ENCODE results near the gene CCDC39. TPM values are rescaled to one million over a fixed set of nuclear protein-coding genes. Genes with fewer than 3 reads are reported as not detected.

The CCDC39 gene
- total RNA-seq, 4 donors from 2014 or later, result 0.22 to 1.5 (median 0.67) TPM

GRCh38 chr3:180601688-180602666 is 77.3 kb downstream of the CCDC39 start, which contains the start of gene TTC14:
TTC14 (plus strand) TSS chr3:180602163; CDS start chr3:180602262, 99 bp downstream.
- TF ChIP-seq CTCF (IDR thresholded peaks at IDR 0.05; ENCODE audit: low read depth), result no peak

- no peak for TF ChIP-seq CTCF (IDR thresholded peaks at IDR 0.05; ENCODE audit: low read depth)
Observed at GRCh38 chr3:180600473-180600872, 78.8 kb downstream of the CCDC39 start.

- TF ChIP-seq CTCF (IDR thresholded peaks at IDR 0.05; ENCODE audit: low read depth), result no peak
Observed at GRCh38 chr3:180595559-180595935, 83.7 kb downstream of the CCDC39 start.

- no peak for TF ChIP-seq CTCF (IDR thresholded peaks at IDR 0.05; ENCODE audit: low read depth)
Observed at GRCh38 chr3:180594631-180595558, 84.4 kb downstream of the CCDC39 start.

GRCh38 chr3:180590396-180590795 is 88.9 kb downstream of the CCDC39 start:
- TF ChIP-seq CTCF (IDR thresholded peaks at IDR 0.05; ENCODE audit: low read depth), result no peak

- no peak for TF ChIP-seq CTCF (IDR thresholded peaks at IDR 0.05; ENCODE audit: low read depth)
Observed at GRCh38 chr3:180580934-180581333, 98.4 kb downstream of the CCDC39 start.

- no peak for TF ChIP-seq CTCF (IDR thresholded peaks at IDR 0.05; ENCODE audit: low read depth)
Observed at GRCh38 chr3:180575571-180575970, 103.7 kb downstream of the CCDC39 start.

Measured in subcutaneous adipose tissue (tissue), 4 donors.